ENCODE measurements around the gene NAXD.
"Not testable (repeated sequence)": the region's sequence is repeated elsewhere in the genome, so short reads cannot be mapped to it uniquely, and the experiment has no call there.

The NAXD gene

GRCh38 chr13:110615322-110616102 lies at the start of gene NAXD:
Gene NAXD (plus strand): TSS chr13:110615545. CDS start chr13:110615602, 57 bp downstream.
- DNase-seq: peak; percentile 37 to 75 (median 61)

- no peak for DNase-seq
These were observed 49.2 kb upstream of the NAXD start for GRCh38 chr13:110566171-110566570.

- DNase-seq: no peak
These were observed 46.7 kb upstream of the NAXD start for GRCh38 chr13:110568612-110569011.

GRCh38 chr13:110569962-110570361 lies 45.4 kb upstream of the NAXD start:
- DNase-seq: not testable (repeated sequence)

GRCh38 chr13:110570886-110571285 lies 44.5 kb upstream of the NAXD start:
- no peak for DNase-seq

- no peak for DNase-seq
These were observed 43.2 kb upstream of the NAXD start for GRCh38 chr13:110571896-110572777.

- no peak for DNase-seq
These were observed 42.6 kb upstream of the NAXD start for GRCh38 chr13:110572778-110573118.

GRCh38 chr13:110574161-110574560 lies 41.2 kb upstream of the NAXD start:
- no peak for DNase-seq

- DNase-seq: no peak
These were observed 39.8 kb upstream of the NAXD start for GRCh38 chr13:110575322-110576069.

GRCh38 chr13:110576070-110576394 lies 39.3 kb upstream of the NAXD start:
- no peak for DNase-seq

GRCh38 chr13:110576736-110577476 lies 38.4 kb upstream of the NAXD start:
- no peak for DNase-seq

- no peak for DNase-seq
These were observed 37.0 kb upstream of the NAXD start for GRCh38 chr13:110578363-110578762.

- DNase-seq: no peak
These were observed 34.5 kb upstream of the NAXD start for GRCh38 chr13:110580800-110581199.

- no peak for DNase-seq
These were observed 33.7 kb upstream of the NAXD start for GRCh38 chr13:110581506-110582185.

- DNase-seq: no peak
These were observed 32.9 kb upstream of the NAXD start for GRCh38 chr13:110582421-110582954.

- no peak for DNase-seq
These were observed 32.0 kb upstream of the NAXD start for GRCh38 chr13:110583178-110583865.

GRCh38 chr13:110589793-110590390 lies 25.5 kb upstream of the NAXD start:
- DNase-seq: no peak

- no peak for DNase-seq
These were observed 24.8 kb upstream of the NAXD start for GRCh38 chr13:110590577-110590976.

GRCh38 chr13:110592665-110593064 lies 22.7 kb upstream of the NAXD start:
- DNase-seq: no peak

- DNase-seq: no peak
These were observed 21.8 kb upstream of the NAXD start for GRCh38 chr13:110593430-110594130.
